Right lobe of liver (tissue), 6 donors: ENCODE measurements around the gene PTPRN2. TPM values are rescaled to one million over a fixed set of nuclear protein-coding genes. Genes with fewer than 3 reads are reported as not detected.
A peak's percentile ranks its signal among the peaks of the same experiment; 100 is the strongest.

Experiments
- ATAC-seq, 4 donors: fragments of 200-7000 bp; cut with Tn5 transposase; one replicate each; pipeline ENCODE4 v1.9.1; 2020; ENCODE audit warnings: mild to moderate bottlenecking in 4 of 4, moderate library complexity in 4 of 4
- DNase-seq, 3 donors: peaks; one replicate each; pipeline ENCODE4 v3.0.0-alpha.2; 2020
- H3K27ac ChIP-seq, 3 donors: fragments of 200-600 bp; one replicate each; pipeline ENCODE4 v1.8.0; 2022
- H3K27me3 ChIP-seq, 2 donors: fragments of 200-600 bp; one replicate each; pipeline ENCODE4 v1.8.0; 2022
- H3K36me3 ChIP-seq, 4 donors: fragments of 200-600 bp; sonication (generic) in 1 of 4; one replicate each; pipeline versions ENCODE4 v1.5.1 to v1.8.0; 2017 to 2022; ENCODE audit warnings: control low read depth in 1 of 4
- H3K4me1 ChIP-seq, 4 donors: fragments of 200-600 bp; sonication (generic) in 1 of 4; one replicate each; pipeline versions ENCODE4 v1.5.1 to v1.8.0; 2017 to 2022; ENCODE audit warnings: control low read depth in 1 of 4
- H3K4me3 ChIP-seq, 3 donors: fragments of 200-600 bp; one replicate each; pipeline ENCODE4 v1.8.0; 2022
- H3K9me3 ChIP-seq, 4 donors: fragments of 200-600 bp; sonication (generic) in 1 of 4; one replicate each; pipeline versions ENCODE4 v1.5.1 to v1.8.0; 2017 to 2022; ENCODE audit warnings: control low read depth in 1 of 4
- CTCF ChIP-seq, 4 donors: fragments of 200-600 bp in 3 of 4; fragments of 450-650 bp in 1 of 4; IDR thresholded peaks; one replicate each; pipeline versions ENCODE4 v1.5.1 to v1.8.0; 2016 to 2022; ENCODE audit warnings: antibody characterized with exemption in 4 of 4, mild to moderate bottlenecking in 2 of 4
- POLR2A ChIP-seq: fragments of 450-650 bp; IDR thresholded peaks from one replicate; pipeline ENCODE4 v1.6.1; 2017; ENCODE audit warnings: antibody characterized with exemption, mild to moderate bottlenecking
- WGBS: methylation state at CpG from one replicate; pipeline ENCODE4 v1.1.6; 2018; ENCODE audit warnings: low coverage, low lambda C conversion rate; ENCODE audit not compliant: insufficient coverage; ENCODE audit errors: missing lambda C conversion rate; 5-methylcytosine and 5-hydroxymethylcytosine counted together
- intact Hi-C, 2 donors: fragments of 100-400 bp; cut with DNase I; formaldehyde crosslinking; loops; one replicate each; pipeline versions ENCODE4 v1.11.2 to v1.14.1; 2022
- total RNA-seq, 6 experiments: library from RNA; depleted of rRNA in 2 of 6; stranded (reverse); fragments of >200 nt in 2 of 6; fragmentation: NEBNext Ultra II Directional in 3 of 6; extraction: Animal tissue kit (Norgen Biotek cat#: 25700) in 3 of 6; gene quantifications; one replicate each; pipeline versions ENCODE4 v1.1.0 to v1.2.4, GENCODE V29; 2016 to 2023
- donor health status: DM: no; HTN: yes; CAD: no.
- donor health status: DM: no; HTN: no; CAD: no.
- donor health status: DM: no; HTN: no; CAD: no.
- donor health status: DM: no; HTN: yes; CAD: no.
- donor health status: DM: no; HTN: yes; CAD: no.

PTPRN2 gene
- total RNA-seq, 6 experiments from 2014 or later, result 0.15 to 0.87 (median 0.67) TPM

- Histone ChIP-seq H3K27me3 (no peaks in the 10 kb centered on the region), H3K27ac (no peak overlapping the region), H3K36me3 (no peaks in the 10 kb centered on the region), H3K9me3 (no peaks in the 10 kb centered on the region), H3K4me3 (no peak overlapping the region), H3K4me1 (no peaks in the 10 kb centered on the region)
- DNase-seq, result no peak
- WGBS, result 60% methylated on average over 11 of the region's 11 CpGs
- intact Hi-C loops, result no loop called here
- no peak for ATAC-seq
- TF ChIP-seq POLR2A (no peak), CTCF (IDR thresholded peaks at IDR 0.05) (no peak)
Measured at GRCh38 chr7:158531661-158532060, 56.0 kb downstream of the PTPRN2 start.

GRCh38 chr7:158530800-158531609 is 56.6 kb downstream of the PTPRN2 start:
- H3K27me3 ChIP-seq, result no peaks in the 10 kb centered on the region
- no peak for TF ChIP-seq POLR2A
- no peak for TF ChIP-seq CTCF (IDR thresholded peaks at IDR 0.05)
- WGBS, result 56% methylated on average over 12 of the region's 24 CpGs
- H3K4me1 ChIP-seq, result no peaks in the 10 kb centered on the region
- no peak for DNase-seq
- no peak overlapping the region for H3K4me3 ChIP-seq
- no peaks in the 10 kb centered on the region for H3K9me3 ChIP-seq
- no peaks in the 10 kb centered on the region for H3K36me3 ChIP-seq
- ATAC-seq, result no peak
- intact Hi-C loops, result no loop called here
- H3K27ac ChIP-seq, result no peak overlapping the region

- 66% methylated on average over 8 of the region's 21 CpGs for WGBS
- ATAC-seq (no peak), DNase-seq (no peak)
- intact Hi-C loops, result no loop called here
- no peaks in the 10 kb centered on the region for H3K27me3 ChIP-seq
- no peaks in the 10 kb centered on the region for H3K4me1 ChIP-seq
- H3K36me3 ChIP-seq, result no peaks in the 10 kb centered on the region
- no peak overlapping the region for H3K4me3 ChIP-seq
- H3K9me3 ChIP-seq, result no peaks in the 10 kb centered on the region
- no peak for TF ChIP-seq POLR2A
- TF ChIP-seq CTCF (IDR thresholded peaks at IDR 0.05), result no peak
- H3K27ac ChIP-seq, result no peak overlapping the region
Measured at GRCh38 chr7:158529181-158530096, 58.2 kb downstream of the PTPRN2 start.

- DNase-seq, result no peak
- no peaks in the 10 kb centered on the region for H3K4me1 ChIP-seq
- H3K9me3 ChIP-seq, result no peaks in the 10 kb centered on the region
- no peak overlapping the region for H3K27ac ChIP-seq
- no peak overlapping the region for H3K4me3 ChIP-seq
- WGBS, result 44% methylated on average over 5 of the region's 14 CpGs
- no peak for TF ChIP-seq CTCF (IDR thresholded peaks at IDR 0.05)
- no peak for TF ChIP-seq POLR2A
- intact Hi-C loops, result no loop called here
- no peaks in the 10 kb centered on the region for H3K36me3 ChIP-seq
- peak in 2 of 4 donors; percentile 50 to 57 for ATAC-seq
- H3K27me3 ChIP-seq, result no peaks in the 10 kb centered on the region
Measured at GRCh38 chr7:158527915-158528502, 59.6 kb downstream of the PTPRN2 start.
